Tibial nerve (tissue), 4 donors: ENCODE measurements around the gene GATAD2A.
A peak's percentile ranks its signal among the peaks of the same experiment; 100 is the strongest.

Source experiments
- CTCF ChIP-seq, 5 experiments: fragments of 200-600 bp in 3 of 5; fragments of 450-650 bp in 2 of 5; sonication (generic) in 3 of 5; IDR thresholded peaks; one replicate each; pipeline ENCODE4 v1.5.1; 2016 to 2019; ENCODE audit warnings: antibody characterized with exemption in 5 of 5, mild to moderate bottlenecking in 3 of 5, moderate library complexity in 2 of 5
- EP300 ChIP-seq, 2 donors: sonication (generic); formaldehyde crosslinking; IDR thresholded peaks; one replicate each; pipeline ENCODE4 v1.6.1; 2017; ENCODE audit warnings: antibody characterized with exemption in 2 of 2, mild to moderate bottlenecking in 1 of 2
- POLR2A ChIP-seq, 2 donors: fragments of 450-650 bp; IDR thresholded peaks; one replicate each; pipeline ENCODE4 v1.6.1; 2017; ENCODE audit warnings: antibody characterized with exemption in 2 of 2, mild to moderate bottlenecking in 2 of 2, moderate library complexity in 2 of 2

- no peak for TF ChIP-seq CTCF (IDR thresholded peaks at IDR 0.05)
- TF ChIP-seq POLR2A (IDR thresholded peaks at IDR 0.05) = peak in 1 of 2 donors; percentile 45
- TF ChIP-seq EP300 (IDR thresholded peaks at IDR 0.05) = no peak
Measured at GRCh38 chr19:19385896-19386869, 19.3 kb upstream of the GATAD2A start.
